ENCODE data around the gene CCNI. TPM values are rescaled to one million over a fixed set of nuclear protein-coding genes. Genes with fewer than 3 reads are reported as not detected.

The CCNI gene
- polyA plus RNA-seq, 6 donors from 2014 or later: 406 to 501 (median 453) TPM

GRCh38 chr4:77006753-77007353, 68.9 kb downstream of the CCNI start:
- DNase-seq (no peak), ATAC-seq (ENCODE audit: low read depth in 2 of 2) (no peak)
- H3K9me3 Mint-ChIP-seq: no peaks in the 10 kb centered on the region
- H3K36me3 Mint-ChIP-seq: peaks cover 9% of the 10 kb centered on the region in 2 donors
- no peak overlapping the region for H3K4me3 Mint-ChIP-seq
- H3K27me3 Mint-ChIP-seq: no peaks in the 10 kb centered on the region
- H3K27ac Mint-ChIP-seq: peak overlapping the region in 1 of 6 donors; percentile 14
- H3K4me1 Mint-ChIP-seq: peaks cover 8 to 12% (median 12%) of the 10 kb centered on the region in 3 donors

GRCh38 chr4:77003400-77003799, 72.4 kb downstream of the CCNI start:
- no peaks in the 10 kb centered on the region for H3K27me3 Mint-ChIP-seq
- H3K27ac Mint-ChIP-seq: no peak overlapping the region
- no peak for DNase-seq
- no peaks in the 10 kb centered on the region for H3K9me3 Mint-ChIP-seq
- no peak overlapping the region for H3K4me3 Mint-ChIP-seq
- peaks cover 4 to 11% of the 10 kb centered on the region in 2 donors for H3K36me3 Mint-ChIP-seq
- H3K4me1 Mint-ChIP-seq: peaks cover 4 to 12% (median 12%) of the 10 kb centered on the region in 3 donors
- no peak for ATAC-seq (ENCODE audit: low read depth in 2 of 2)

DNA sequence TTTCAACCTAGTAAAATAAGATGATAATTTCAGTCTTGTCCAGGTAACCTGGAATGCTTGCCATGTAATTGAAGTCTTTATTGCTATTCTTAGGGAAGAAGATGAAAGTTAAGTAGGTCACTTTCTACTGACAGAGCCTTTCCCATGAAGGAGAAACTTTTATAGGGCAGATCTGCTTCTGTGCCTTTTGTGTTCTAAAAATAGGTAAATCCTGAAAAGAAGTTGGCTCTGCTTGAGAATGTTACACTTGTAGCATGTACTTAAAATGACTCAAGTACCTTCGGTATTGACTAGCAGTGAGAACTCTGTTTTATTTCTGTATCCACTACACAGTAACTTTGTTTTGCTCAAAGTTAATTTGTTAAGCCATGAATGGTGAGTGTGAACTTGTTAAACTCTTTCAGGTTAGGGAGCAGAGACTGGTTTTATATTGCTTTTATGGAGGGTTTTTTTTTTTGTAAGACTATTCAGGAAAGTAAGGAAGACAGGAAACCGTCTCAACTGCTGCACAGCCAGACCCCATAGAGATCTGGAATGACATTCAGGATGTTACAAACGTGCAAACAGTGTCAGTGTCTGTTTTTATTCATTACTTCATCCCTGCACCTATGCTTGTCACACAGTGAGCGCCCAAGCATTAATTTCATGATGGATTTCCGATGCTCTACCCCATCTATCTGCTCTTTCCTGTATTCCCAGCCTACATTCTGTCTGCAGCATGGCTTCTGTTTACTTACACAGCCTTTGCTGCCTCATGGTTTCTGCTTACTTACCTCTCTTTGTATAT, 73.3 kb downstream of the CCNI start:
- no peak overlapping the region for H3K4me3 Mint-ChIP-seq
- DNase-seq (no peak), ATAC-seq (ENCODE audit: low read depth in 2 of 2) (no peak)
- no peak overlapping the region for H3K27ac Mint-ChIP-seq
- peaks cover 0 to 4% (median 4%) of the 10 kb centered on the region in 3 donors for H3K4me1 Mint-ChIP-seq
- H3K36me3 Mint-ChIP-seq: peaks cover 12 to 13% of the 10 kb centered on the region in 2 donors
- H3K9me3 Mint-ChIP-seq: no peaks in the 10 kb centered on the region
- no peaks in the 10 kb centered on the region for H3K27me3 Mint-ChIP-seq

DNA sequence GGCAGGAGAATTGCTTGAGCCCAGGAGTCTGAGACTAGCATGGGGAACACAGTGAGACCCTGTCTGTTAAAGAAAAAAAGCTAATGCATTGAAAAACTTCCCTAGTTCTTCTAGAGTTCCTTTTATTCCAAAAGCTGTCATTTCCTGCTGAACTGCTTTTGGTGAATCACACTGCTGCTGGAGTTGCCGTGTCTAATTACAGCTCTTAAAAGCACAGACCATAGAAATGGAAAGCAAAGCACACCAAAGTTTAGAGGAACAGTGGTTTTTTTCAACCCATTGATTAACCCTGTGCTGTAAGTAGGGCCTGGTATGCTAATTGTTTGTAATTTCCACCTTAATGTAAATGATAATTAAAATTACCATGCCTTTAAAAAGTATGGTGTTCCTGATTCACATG, 73.9 kb downstream of the CCNI start:
- H3K27me3 Mint-ChIP-seq: no peaks in the 10 kb centered on the region
- no peaks in the 10 kb centered on the region for H3K4me1 Mint-ChIP-seq
- no peak for ATAC-seq (ENCODE audit: low read depth in 2 of 2)
- H3K9me3 Mint-ChIP-seq: no peaks in the 10 kb centered on the region
- H3K27ac Mint-ChIP-seq: no peak overlapping the region
- DNase-seq: no peak
- no peak overlapping the region for H3K4me3 Mint-ChIP-seq
- peaks cover 16 to 17% of the 10 kb centered on the region in 2 donors for H3K36me3 Mint-ChIP-seq

DNA sequence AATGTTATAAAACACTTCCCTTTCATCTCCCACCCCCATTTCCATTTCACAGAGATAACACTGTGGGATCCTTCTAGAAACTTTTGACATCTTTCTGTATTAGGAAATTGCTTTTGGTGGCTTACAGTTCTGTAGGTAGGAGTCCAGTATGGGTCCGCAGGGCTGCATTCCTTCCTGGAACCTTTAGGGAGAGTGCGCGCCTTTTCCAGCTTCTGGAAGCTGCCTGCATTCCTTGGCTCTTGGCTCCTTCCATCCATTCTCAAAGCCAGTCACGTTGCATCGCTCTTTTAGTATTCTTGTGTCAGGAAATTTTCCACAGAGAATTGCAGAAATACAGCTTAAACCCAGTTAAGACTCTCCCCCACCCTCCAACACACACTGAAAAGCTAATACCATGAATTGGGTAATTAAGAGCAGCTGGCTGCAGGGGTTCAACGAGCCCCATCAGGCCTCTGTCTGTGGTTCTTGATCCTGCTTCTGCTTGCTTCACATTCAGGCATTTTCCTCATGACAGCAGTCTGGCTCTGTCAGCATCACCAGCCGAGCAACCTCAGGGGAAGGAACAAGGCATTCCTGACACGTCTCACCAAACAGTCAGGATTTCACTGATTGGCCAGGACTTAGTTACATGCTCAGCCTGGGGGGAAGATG, 77.4 kb downstream of the CCNI start:
- DNase-seq: no peak
- ATAC-seq (ENCODE audit: low read depth in 2 of 2): no peak
- H3K27me3 Mint-ChIP-seq: no peaks in the 10 kb centered on the region
- peaks cover 16 to 18% of the 10 kb centered on the region in 2 donors for H3K36me3 Mint-ChIP-seq
- H3K4me1 Mint-ChIP-seq: peaks cover 0 to 4% (median 0%) of the 10 kb centered on the region in 3 donors
- H3K27ac Mint-ChIP-seq: no peak overlapping the region
- no peak overlapping the region for H3K4me3 Mint-ChIP-seq
- H3K9me3 Mint-ChIP-seq: no peaks in the 10 kb centered on the region

GRCh38 chr4:76997532-76997931, 78.3 kb downstream of the CCNI start:
- Mint-ChIP-seq H3K27ac (peak overlapping the region in 1 of 6 donors; percentile 12), H3K4me1 (peaks cover 0 to 5% (median 4%) of the 10 kb centered on the region in 3 donors), H3K9me3 (no peaks in the 10 kb centered on the region), H3K36me3 (peaks cover 16 to 18% of the 10 kb centered on the region in 2 donors), H3K4me3 (no peak overlapping the region), H3K27me3 (no peaks in the 10 kb centered on the region)
- DNase-seq (no peak), ATAC-seq (ENCODE audit: low read depth in 2 of 2) (no peak)

Other genes with a start within 250 kb of the CCNI start
- gene SOWAHB, start 177.8 kb downstream of the CCNI start, polyA plus RNA-seq (ENCODE audit: low read depth in 6 of 6): not detected
- gene SEPTIN11, start 126.2 kb downstream of the CCNI start, polyA plus RNA-seq (ENCODE audit: low read depth in 6 of 6): 10 to 100 TPM in 4 of 6 donors, 1 to 10 TPM in 2; 6.8 to 15.5 (median 10.9) TPM
- 100 to 1,000 TPM in 1 of 6 donors, 10 to 100 TPM in 5; 74.5 to 104 (median 88.2) TPM for gene CCNG2, start 81.2 kb upstream of the CCNI start, polyA plus RNA-seq (ENCODE audit: low read depth in 6 of 6)

Measured in naive B cell (primary cell).